ENCODE data around the gene SFXN5.

The SFXN5 gene

GRCh38 chr2:72934683-72935610 is 136.6 kb downstream of the SFXN5 start:
- no peak for DNase-seq

- no peak for DNase-seq
These were observed 137.8 kb downstream of the SFXN5 start for GRCh38 chr2:72933646-72934151.

GRCh38 chr2:72933207-72933606 is 138.3 kb downstream of the SFXN5 start:
- no peak for DNase-seq

- DNase-seq = no peak
These were observed 138.7 kb downstream of the SFXN5 start for GRCh38 chr2:72932805-72933204.

- no peak for DNase-seq
These were observed 139.3 kb downstream of the SFXN5 start for GRCh38 chr2:72932045-72932740.

GRCh38 chr2:72931280-72931910 is 140.1 kb downstream of the SFXN5 start:
- DNase-seq = no peak

GRCh38 chr2:72929010-72929409 is 142.5 kb downstream of the SFXN5 start:
- no peak for DNase-seq

GRCh38 chr2:72927619-72928550 is 143.6 kb downstream of the SFXN5 start:
- no peak for DNase-seq

- no peak for DNase-seq
These were observed 144.6 kb downstream of the SFXN5 start for GRCh38 chr2:72926811-72927465.

GRCh38 chr2:72926368-72926767 is 145.1 kb downstream of the SFXN5 start:
- no peak for DNase-seq

- no peak for DNase-seq
These were observed 146.1 kb downstream of the SFXN5 start for GRCh38 chr2:72925328-72925943.

GRCh38 chr2:72924353-72925240 is 146.9 kb downstream of the SFXN5 start:
- no peak for DNase-seq

- DNase-seq = no peak
These were observed 147.6 kb downstream of the SFXN5 start for GRCh38 chr2:72923833-72924352.

GRCh38 chr2:72921853-72922252 is 149.7 kb downstream of the SFXN5 start:
- DNase-seq = no peak

- DNase-seq = no peak
These were observed 150.2 kb downstream of the SFXN5 start for GRCh38 chr2:72921088-72921851.

- no peak for DNase-seq
These were observed 151.0 kb downstream of the SFXN5 start for GRCh38 chr2:72920318-72921087.

- no peak for DNase-seq
These were observed 151.8 kb downstream of the SFXN5 start for GRCh38 chr2:72919414-72920317.
